SU-DHL-6 (cell line): ENCODE data around the gene TTC19.

Experiments used
- H2AFZ ChIP-seq: fragments of 200-600 bp; sonication (generic); 2 replicates; pipeline ENCODE4 v1.6.1; 2014; ENCODE audit warnings: low read depth, mild to moderate bottlenecking, moderate library complexity, mixed read lengths, antibody characterized with exemption, low read length; ENCODE audit not compliant: severe bottlenecking
- H3F3A ChIP-seq: fragments of 200-600 bp; shearing (Covaris generic); 2 replicates; pipeline ENCODE4 v1.6.0; 2016; ENCODE audit warnings: antibody characterized with exemption, mild to moderate bottlenecking; ENCODE audit not compliant: insufficient read depth
- H3K27ac ChIP-seq: fragments of 200-600 bp; sonication (generic); 2 replicates; pipeline ENCODE4 v1.5.1; 2016; ENCODE audit warnings: low read depth, mild to moderate bottlenecking, low read length, moderate library complexity, mixed read lengths
- H3K27me3 ChIP-seq: fragments of 200-600 bp; sonication (generic), shearing (Covaris generic); 2 replicates; pipeline ENCODE4 v1.6.0; 2014; ENCODE audit warnings: mild to moderate bottlenecking, low read length
- H3K36me3 ChIP-seq: fragments of 200-600 bp; sonication (generic); 2 replicates; pipeline ENCODE4 v1.6.1; 2014; ENCODE audit warnings: mild to moderate bottlenecking, low read length, mixed read lengths
- H3K4me2 ChIP-seq: fragments of 300-600, 200-600 bp; shearing (Covaris generic), sonication (generic); 2 replicates; pipeline ENCODE4 v1.6.0; 2014; ENCODE audit warnings: low read length, low read depth, mild to moderate bottlenecking; ENCODE audit not compliant: poor library complexity, severe bottlenecking
- H3K4me3 ChIP-seq: fragments of 200-600 bp; sonication (generic); 2 replicates; pipeline ENCODE4 v1.5.1; 2014; ENCODE audit warnings: antibody characterized with exemption, low read length, mild to moderate bottlenecking, mixed read lengths; ENCODE audit not compliant: insufficient read depth, poor library complexity, severe bottlenecking
- H3K79me2 ChIP-seq: fragments of 200-600 bp; sonication (generic); 2 replicates; pipeline ENCODE4 v1.6.1; 2014; ENCODE audit warnings: mild to moderate bottlenecking, low read length, moderate library complexity; ENCODE audit not compliant: insufficient read depth
- H3K9ac ChIP-seq: fragments of 200-600 bp; sonication (generic); 2 replicates; pipeline ENCODE4 v1.7.0; 2014; ENCODE audit warnings: mild to moderate bottlenecking, low read length
- H3K9me2 ChIP-seq: fragments of 200-600 bp; sonication (generic); replicated peaks from 2 replicates; pipeline ENCODE4 v1.6.1; 2014; ENCODE audit warnings: low read length; ENCODE audit not compliant: insufficient read depth
- H3K9me3 ChIP-seq: fragments of 200-600 bp; sonication (generic); 2 replicates; pipeline ENCODE4 v1.6.1; 2014; ENCODE audit warnings: low read length, mixed read lengths; ENCODE audit not compliant: insufficient read depth
- H4K20me1 ChIP-seq: fragments of 200-600 bp; sonication (generic); 2 replicates; pipeline ENCODE4 v1.6.1; 2014; ENCODE audit warnings: low read depth, mild to moderate bottlenecking, antibody characterized with exemption, low read length, moderate library complexity, mixed read lengths
- CTCF ChIP-seq: fragments of 200-600 bp; sonication (generic); IDR thresholded peaks from one replicate; pipeline ENCODE4 v1.5.1; 2017; ENCODE audit warnings: antibody characterized with exemption, mild to moderate bottlenecking, low read length, moderate library complexity; ENCODE audit not compliant: insufficient read depth, poor library complexity, severe bottlenecking
- EZH2phosphoT487 ChIP-seq: fragments of 200-600 bp; sonication (generic), shearing (Covaris generic); conservative IDR thresholded peaks from 2 replicates; pipeline ENCODE4 v1.6.1; 2018; ENCODE audit warnings: mild to moderate bottlenecking, antibody characterized with exemption, low read length, moderate library complexity, mixed read lengths

TTC19 gene

GRCh38 chr17:15967706-15968399 lies 31.8 kb upstream of the TTC19 start:
- TF ChIP-seq EZH2phosphoT487 (no peak), CTCF (no peak)
- H3K9ac ChIP-seq, result no peak overlapping the region
- H3K27me3 ChIP-seq, result no peaks in the 10 kb centered on the region
- H3F3A ChIP-seq, result no peaks in the 10 kb centered on the region
- no peaks in the 10 kb centered on the region for H3K36me3 ChIP-seq
- no peaks in the 10 kb centered on the region for H3K79me2 ChIP-seq
- H4K20me1 ChIP-seq, result no peaks in the 10 kb centered on the region
- H3K9me2 ChIP-seq, result no peaks in the 10 kb centered on the region
- no peak overlapping the region for H3K27ac ChIP-seq
- no peak overlapping the region for H3K4me3 ChIP-seq
- no peak overlapping the region for H2AFZ ChIP-seq
- no peak overlapping the region for H3K4me2 ChIP-seq
- no peaks in the 10 kb centered on the region for H3K9me3 ChIP-seq

- Histone ChIP-seq H3K79me2 (no peaks in the 10 kb centered on the region), H3K9me2 (no peaks in the 10 kb centered on the region), H2AFZ (no peak overlapping the region), H3K4me2 (no peak overlapping the region), H4K20me1 (no peaks in the 10 kb centered on the region), H3K4me3 (no peak overlapping the region), H3K9ac (no peak overlapping the region), H3K36me3 (no peaks in the 10 kb centered on the region), H3K27ac (no peak overlapping the region), H3K9me3 (no peaks in the 10 kb centered on the region), H3K27me3 (no peaks in the 10 kb centered on the region), H3F3A (no peaks in the 10 kb centered on the region)
- no peak for TF ChIP-seq EZH2phosphoT487
- no peak for TF ChIP-seq CTCF
Observed at GRCh38 chr17:15969463-15969862, 30.2 kb upstream of the TTC19 start.

- no peaks in the 10 kb centered on the region for H3K9me3 ChIP-seq
- no peaks in the 10 kb centered on the region for H3K79me2 ChIP-seq
- H3K9ac ChIP-seq, result no peak overlapping the region
- TF ChIP-seq EZH2phosphoT487 (no peak), CTCF (no peak)
- no peaks in the 10 kb centered on the region for H4K20me1 ChIP-seq
- H3K9me2 ChIP-seq, result no peaks in the 10 kb centered on the region
- H3F3A ChIP-seq, result no peaks in the 10 kb centered on the region
- no peaks in the 10 kb centered on the region for H3K36me3 ChIP-seq
- H2AFZ ChIP-seq, result no peak overlapping the region
- H3K4me3 ChIP-seq, result no peak overlapping the region
- H3K27ac ChIP-seq, result no peak overlapping the region
- no peak overlapping the region for H3K4me2 ChIP-seq
- no peaks in the 10 kb centered on the region for H3K27me3 ChIP-seq
Observed at GRCh38 chr17:15970500-15970899, 29.1 kb upstream of the TTC19 start.
